Esophagus squamous epithelium (tissue), 4 donors: ENCODE data around the gene EPHA3.

Experiments
- CTCF ChIP-seq, 6 experiments: fragments of 450-650 bp in 4 of 6; fragments of 200-600 bp in 2 of 6; sonication (generic) in 2 of 6; IDR thresholded peaks; one replicate each; pipeline ENCODE4 v1.5.1; 2016 to 2019; ENCODE audit warnings: antibody characterized with exemption in 6 of 6, mild to moderate bottlenecking in 4 of 6, moderate library complexity in 4 of 6
- POLR2A ChIP-seq, 4 donors: fragments of 450-650 bp; IDR thresholded peaks; one replicate each; pipeline ENCODE4 v1.6.1; 2017; ENCODE audit warnings: antibody characterized with exemption in 4 of 4, mild to moderate bottlenecking in 4 of 4, moderate library complexity in 3 of 4

GRCh38 chr3:89262309-89262929 is 155.0 kb downstream of the EPHA3 start:
- TF ChIP-seq CTCF (IDR thresholded peaks at IDR 0.05) (no peak), POLR2A (IDR thresholded peaks at IDR 0.05) (no peak)
